GM12874 (cell line): ENCODE data around the gene DMRT1.

Experiments used
- TF ChIP-seq, protein P1 (sequence below): IDR thresholded peaks from 2 replicates; pipeline ENCODE4 v1.5.1; 2011; ENCODE audit warnings: low read depth, mild to moderate bottlenecking, control low read depth, low read length, moderate library complexity; ENCODE audit not compliant: insufficient read depth

DMRT1 gene

DNA sequence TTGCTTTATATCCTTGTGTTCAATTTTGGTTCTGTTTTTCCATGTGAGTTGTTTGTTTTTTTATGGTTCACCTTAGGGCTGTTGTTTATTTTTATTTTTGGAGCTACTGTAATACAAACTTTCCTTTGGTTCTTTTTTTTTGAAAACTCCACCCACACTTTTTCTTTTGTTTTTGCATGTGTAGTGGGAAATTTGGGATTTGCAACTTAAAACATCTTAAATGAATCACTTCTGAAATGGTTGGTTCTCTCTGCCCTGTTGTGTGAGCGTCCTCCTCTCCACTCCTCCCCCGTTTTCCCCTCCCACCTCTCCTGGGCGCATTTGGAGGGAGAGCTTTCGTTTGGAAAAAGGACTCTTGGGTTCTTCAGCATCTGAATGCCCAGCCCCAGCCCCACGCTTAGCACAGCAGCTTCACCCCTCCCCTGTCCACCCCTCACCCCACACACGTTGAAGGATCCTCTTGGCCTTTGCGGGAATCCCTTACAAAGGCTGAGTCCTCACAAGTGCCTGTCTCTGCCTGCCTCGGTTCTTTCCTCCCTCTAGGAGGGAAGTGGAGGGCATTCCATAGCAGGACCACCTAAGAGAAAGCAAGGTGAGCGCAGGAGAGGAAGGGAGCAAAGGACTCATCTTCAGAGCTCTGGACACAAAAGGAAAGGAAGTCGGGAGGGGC, 67.2 kb downstream of the DMRT1 start:
- TF ChIP-seq, protein P1, sequence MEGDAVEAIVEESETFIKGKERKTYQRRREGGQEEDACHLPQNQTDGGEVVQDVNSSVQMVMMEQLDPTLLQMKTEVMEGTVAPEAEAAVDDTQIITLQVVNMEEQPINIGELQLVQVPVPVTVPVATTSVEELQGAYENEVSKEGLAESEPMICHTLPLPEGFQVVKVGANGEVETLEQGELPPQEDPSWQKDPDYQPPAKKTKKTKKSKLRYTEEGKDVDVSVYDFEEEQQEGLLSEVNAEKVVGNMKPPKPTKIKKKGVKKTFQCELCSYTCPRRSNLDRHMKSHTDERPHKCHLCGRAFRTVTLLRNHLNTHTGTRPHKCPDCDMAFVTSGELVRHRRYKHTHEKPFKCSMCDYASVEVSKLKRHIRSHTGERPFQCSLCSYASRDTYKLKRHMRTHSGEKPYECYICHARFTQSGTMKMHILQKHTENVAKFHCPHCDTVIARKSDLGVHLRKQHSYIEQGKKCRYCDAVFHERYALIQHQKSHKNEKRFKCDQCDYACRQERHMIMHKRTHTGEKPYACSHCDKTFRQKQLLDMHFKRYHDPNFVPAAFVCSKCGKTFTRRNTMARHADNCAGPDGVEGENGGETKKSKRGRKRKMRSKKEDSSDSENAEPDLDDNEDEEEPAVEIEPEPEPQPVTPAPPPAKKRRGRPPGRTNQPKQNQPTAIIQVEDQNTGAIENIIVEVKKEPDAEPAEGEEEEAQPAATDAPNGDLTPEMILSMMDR: no peak

DNA sequence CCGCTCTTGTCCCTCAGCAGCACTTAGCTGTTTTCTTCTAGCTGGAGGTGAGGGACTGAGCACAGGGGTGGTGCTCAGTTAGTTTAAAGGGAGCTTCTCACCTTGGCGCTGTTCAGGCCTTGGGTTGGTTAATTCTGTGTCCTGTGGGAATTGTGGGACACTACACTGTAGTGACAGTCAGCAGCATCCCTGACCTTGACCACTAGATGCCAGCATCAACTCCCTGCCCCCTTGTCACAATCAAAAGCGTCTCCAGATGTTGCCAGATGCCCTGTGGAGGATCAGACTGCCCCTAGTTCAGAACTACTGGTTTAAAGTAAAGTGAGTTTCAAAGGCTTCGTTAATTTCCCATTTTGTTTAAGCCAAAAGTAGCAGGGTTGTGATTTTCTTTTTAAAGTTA, 69.5 kb downstream of the DMRT1 start:
- TF ChIP-seq, protein P1: 0 out of 2 replicates have a peak, but pooled peaks have one; percentile 11

DNA sequence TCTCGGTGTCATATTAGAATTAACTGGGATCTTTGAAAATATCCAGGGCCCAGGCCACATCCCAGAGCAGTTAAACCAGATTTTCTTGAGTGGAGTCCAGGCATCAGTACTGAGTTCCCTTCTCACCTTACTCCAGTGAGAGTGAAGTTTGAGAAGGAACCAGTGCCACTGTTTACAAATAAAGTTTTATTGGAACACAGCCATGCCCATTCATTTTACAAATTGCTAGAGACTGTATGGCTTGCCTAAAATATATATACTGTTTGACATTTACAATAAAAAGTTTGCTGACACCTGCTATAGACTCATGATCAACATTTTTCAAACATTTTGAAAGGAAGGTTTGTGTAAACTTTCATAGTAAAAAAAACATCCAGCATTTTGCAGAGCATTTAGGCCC, 71.3 kb downstream of the DMRT1 start:
- TF ChIP-seq, protein P1: no peak

DNA sequence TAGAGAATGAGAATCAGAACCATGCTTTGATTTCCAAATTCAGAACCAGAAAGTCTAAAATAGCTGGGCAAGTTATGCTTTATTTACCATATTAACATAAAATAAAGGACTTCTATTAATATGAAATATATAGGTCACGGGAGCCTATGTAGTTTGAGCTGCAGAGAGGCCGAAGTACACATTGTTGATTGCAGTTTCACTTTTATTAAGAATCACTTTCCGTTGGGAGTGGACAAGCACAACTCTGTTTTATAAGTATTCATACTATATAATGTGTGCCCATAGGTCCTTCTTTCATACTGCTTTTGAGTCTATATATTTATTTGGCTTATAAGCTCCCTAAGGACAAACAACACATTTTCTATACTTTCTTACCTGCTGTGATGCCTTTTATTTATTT, 76.2 kb downstream of the DMRT1 start:
- TF ChIP-seq, protein P1: no peak

DNA sequence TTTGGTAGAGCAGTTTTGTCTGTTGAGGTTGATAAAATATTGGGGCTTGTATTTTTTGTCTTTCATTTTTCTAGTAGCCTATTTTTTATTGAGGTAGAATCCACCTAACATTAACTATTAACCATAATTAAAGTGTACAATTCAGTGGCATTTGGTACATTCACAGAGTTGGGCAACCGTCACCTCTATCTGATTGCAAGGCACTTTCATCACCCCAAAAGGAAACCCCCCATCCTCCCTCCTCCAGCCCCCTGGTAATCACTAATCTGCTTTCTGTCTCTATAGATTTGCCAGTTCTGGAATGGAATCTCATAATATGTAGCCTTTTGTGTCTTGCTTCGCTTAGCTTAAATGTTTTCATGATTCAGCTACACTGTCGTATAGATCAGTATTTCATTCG, 79.4 kb downstream of the DMRT1 start:
- TF ChIP-seq, protein P1: no peak

DNA sequence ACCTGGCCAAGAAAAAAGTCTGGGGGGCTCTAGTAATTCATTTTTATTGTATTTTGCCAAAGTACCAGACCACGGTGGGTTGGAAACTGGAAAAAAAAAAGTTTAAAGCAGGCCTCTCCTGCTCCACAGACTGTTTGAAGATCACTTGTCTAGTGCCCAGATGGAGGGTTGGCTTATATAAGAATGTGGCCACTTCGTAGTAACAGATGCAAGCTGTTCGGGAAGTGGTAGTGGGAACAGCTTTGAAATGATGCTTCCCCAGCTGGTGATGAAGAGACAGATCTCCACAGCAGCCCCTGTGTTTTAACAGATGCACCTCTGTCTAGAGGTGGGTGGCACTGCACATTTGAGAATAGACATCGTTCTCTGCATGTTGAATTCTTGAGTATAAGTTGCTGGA, 80.7 kb downstream of the DMRT1 start:
- TF ChIP-seq, protein P1: no peak

DNA sequence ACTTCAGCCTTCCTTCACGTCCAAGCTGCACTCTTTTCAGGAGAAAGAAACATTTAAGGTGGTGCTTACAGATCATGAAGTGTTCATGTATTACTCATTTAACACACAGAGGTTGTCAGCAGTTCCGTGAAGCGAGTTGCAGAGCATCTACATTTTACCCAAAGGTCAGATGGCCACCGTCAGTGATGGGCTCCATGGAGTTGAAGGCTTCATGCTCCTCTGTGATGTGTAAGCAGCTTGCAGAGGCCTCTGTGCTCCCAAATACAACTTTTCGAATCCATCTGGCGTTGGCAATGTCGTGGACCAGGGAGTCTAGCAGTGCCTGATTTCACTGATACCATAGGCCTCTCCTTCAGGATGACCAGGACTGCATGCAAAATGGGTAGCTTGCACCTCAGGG, 81.2 kb downstream of the DMRT1 start:
- TF ChIP-seq, protein P1: no peak
